Hepatic stellate cell (primary cell): ENCODE results near the gene LIMCH1.
"Not testable (repeated sequence)": the region's sequence is repeated elsewhere in the genome, so short reads cannot be mapped to it uniquely, and the experiment has no call there.

ENCODE experiments used
- DNase-seq: peaks from one replicate; pipeline ENCODE4 v3.0.0; 2011; ENCODE audit warnings: low spot score

Gene LIMCH1, protein sequence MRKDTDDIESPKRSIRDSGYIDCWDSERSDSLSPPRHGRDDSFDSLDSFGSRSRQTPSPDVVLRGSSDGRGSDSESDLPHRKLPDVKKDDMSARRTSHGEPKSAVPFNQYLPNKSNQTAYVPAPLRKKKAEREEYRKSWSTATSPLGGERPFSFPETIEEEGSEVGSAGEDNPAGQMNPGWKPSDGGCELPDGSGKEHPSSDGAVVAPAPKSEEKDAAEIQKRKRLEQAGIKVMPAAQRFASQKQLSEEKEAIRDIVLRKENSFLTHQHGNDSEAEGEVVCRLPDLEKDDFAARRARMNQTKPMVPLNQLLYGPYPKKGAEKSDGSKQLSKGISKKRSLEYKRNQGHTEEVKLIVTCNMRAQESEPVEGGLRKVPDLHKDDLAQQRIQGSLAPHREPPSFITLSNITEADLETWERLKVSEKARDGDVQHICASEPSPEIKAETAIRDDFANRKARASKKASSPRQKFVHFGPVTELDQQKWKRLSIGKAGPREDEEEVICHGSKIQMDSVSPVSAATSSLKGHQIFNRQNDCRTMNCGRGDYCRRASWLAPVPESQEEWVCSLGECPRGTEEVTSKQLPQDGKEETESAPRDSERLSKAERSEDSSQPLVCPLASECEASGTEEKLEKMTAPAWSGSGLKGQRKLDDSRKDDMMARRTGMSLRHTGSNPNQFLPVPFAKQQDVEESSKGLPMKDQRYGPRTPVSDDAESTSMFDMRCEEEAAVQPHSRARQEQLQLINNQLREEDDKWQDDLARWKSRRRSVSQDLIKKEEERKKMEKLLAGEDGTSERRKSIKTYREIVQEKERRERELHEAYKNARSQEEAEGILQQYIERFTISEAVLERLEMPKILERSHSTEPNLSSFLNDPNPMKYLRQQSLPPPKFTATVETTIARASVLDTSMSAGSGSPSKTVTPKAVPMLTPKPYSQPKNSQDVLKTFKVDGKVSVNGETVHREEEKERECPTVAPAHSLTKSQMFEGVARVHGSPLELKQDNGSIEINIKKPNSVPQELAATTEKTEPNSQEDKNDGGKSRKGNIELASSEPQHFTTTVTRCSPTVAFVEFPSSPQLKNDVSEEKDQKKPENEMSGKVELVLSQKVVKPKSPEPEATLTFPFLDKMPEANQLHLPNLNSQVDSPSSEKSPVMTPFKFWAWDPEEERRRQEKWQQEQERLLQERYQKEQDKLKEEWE (N-terminal part only)

DNA sequence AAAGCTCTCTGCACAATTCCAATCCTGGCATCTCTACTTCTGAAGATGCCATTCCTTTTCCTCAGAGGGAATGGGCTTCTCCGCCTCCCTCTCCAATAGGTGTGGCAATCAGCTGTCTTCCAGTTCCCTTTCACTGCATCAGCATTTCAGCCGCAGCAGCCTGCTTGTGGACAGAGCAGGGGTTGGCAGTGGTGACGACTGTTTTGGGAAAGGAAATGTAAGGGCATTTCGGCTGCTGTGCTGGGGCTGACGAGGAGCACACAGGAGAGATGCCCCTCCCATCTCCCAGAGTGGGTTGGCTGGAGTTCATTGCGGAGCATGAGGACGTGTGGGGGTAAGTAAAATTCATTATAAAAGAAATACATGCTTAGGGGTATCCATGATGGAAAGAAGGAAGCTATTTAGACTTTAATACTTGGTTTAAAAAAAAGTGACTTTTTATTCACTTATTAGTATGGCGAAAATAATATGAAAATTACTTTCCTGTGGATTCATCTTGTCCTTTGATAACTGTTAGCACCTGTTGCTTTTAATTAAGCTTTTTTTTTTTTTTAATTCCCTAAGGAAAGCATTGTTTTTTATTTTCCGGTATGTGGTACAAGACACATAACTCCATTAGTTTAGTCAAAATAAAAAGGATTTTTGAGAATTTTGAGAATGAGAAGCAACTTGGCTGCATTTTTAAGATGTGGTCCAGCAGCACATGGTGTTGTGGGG lies at the start of gene LIMCH1:
Gene LIMCH1, plus strand, starts transcription at position 141 of the 717 bp plus-strand sequence. CDS start 67,839 bp downstream, outside the sequence.
- no peak for DNase-seq

DNA sequence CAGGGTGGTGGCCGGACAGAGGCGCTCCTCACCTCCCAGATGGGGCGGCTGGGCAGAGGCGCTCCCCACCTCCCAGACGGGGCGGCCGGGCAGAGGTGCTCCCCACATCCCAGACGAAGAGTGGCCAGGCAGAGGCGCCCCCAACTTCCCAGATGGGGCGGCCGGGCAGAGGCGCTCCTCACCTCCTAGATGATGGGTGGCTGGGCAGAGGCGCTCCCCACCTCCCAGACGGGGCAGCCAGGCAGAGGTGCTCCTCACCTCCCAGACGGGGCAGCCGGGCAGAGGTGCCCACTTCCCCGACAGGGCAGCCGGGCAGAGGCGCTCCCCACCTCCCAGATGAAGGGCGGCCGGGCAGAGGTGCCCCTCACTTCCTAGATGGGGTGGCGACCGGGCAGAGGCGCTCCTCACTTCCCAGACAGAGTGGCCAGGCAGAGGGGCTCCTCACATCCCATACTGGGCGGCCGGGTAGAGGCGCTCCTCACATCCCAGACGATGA lies 46.8 kb upstream of the LIMCH1 start:
- DNase-seq: not testable (repeated sequence)

DNA sequence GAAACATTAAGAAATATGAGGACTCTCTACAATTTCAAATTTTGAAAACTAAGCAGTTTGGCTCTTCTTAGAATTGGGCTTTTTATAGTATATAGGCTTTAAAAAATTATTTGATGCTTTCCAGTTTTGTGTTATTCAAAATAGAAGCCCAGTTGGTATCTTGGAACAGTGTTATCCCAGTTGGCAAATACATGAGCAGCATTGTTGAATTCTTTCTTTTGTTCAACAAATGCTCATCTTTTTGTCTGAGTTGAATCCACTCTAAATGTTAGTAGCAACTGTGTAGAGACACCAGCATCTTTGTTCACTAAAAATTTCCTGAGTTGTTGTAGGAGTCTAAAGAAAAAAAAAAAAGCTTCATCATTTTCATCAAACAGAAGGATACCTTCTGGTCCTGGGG lies 41.0 kb upstream of the LIMCH1 start:
- no peak for DNase-seq

DNA sequence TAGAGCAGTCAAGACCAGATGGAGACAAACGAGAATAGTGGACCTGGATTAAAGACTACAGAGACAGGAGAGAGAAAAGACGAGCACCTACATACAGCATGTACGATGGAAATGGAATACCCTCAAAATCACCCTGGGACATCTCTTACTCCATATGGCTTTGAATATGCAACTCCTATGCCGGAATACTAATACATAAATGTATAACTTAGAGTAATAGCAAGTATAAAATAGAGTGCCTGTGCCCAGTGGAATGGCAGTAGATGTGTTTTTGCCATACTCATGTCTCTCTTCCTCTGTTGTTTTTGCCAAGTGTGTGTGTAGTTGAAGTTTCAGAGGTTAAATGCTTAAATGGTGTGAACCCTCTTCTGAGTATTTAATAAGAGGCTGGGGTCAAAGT lies 39.8 kb upstream of the LIMCH1 start:
- no peak for DNase-seq

DNA sequence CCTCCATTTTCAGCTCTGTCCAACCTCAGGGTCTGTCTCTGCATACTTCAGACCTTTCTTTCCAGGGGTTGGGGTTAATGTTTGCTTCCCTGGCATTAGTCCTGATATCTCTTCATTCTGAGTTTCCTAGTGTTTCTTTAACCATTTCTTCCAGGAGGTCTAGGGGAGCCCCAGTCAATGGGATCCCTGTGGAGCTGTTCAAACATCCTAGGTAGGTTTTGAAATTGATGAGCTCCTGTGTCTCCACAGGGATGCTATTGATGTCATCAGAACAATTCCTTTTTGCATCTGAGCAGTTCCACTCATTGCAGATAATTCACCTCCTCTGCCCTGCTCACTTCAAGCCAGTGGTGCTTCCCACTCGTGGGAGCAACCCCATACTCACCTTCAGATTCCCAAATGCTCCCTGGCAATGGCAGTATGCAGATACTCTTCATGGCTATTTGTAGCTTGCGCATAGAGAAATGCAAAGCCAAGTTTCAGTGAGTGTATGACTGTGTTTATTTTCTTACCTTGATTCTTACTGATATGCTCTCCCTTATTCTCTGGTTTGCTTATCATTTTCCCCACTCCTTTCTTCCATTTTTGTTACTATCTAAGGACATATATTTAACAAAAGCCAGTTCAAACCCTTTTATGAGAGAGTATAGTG lies 33.7 kb upstream of the LIMCH1 start:
- DNase-seq: no peak

DNA sequence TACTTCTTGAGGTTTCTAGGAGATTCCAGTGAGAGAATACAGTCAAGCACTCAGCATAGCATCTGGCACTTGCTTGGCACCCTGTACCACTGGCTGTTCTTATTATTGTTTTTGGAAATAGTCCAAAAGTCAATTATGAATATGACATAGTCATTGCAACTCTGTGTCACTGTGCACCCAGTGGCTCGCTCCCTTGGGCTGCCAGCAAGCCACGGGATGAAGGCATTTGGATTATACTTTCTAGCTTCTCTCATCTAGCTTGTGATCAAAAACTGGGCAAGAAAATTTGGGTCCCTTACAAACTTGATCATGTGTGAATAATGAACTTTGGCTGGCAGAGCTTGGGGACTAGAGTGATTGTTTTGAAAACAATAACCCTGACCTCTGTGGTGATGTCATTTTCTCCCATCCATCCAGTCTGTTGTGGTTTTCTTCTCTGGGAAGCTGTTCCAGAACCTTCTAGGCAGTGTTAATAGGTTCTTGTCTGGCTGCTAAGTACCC lies 32.7 kb upstream of the LIMCH1 start:
- DNase-seq: no peak

DNA sequence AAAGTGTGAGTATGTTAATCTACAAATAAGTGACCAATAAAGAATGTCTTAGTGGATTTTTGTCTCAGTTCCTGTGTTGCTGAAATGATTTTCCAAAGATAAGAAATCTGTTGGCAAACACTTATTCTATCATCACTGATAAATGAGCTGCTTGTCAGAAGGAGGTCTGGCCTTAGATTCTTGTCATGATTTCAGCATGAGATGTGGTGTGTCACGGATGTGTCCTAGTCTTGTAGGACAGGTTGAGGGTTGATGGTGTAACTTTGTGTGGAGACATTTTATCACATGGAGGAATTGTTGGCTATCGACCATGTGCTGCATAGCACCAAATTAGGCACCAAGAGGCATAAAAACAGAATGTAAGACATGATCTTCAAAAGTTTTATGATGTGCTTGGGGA lies 31.8 kb upstream of the LIMCH1 start:
- DNase-seq: no peak

DNA sequence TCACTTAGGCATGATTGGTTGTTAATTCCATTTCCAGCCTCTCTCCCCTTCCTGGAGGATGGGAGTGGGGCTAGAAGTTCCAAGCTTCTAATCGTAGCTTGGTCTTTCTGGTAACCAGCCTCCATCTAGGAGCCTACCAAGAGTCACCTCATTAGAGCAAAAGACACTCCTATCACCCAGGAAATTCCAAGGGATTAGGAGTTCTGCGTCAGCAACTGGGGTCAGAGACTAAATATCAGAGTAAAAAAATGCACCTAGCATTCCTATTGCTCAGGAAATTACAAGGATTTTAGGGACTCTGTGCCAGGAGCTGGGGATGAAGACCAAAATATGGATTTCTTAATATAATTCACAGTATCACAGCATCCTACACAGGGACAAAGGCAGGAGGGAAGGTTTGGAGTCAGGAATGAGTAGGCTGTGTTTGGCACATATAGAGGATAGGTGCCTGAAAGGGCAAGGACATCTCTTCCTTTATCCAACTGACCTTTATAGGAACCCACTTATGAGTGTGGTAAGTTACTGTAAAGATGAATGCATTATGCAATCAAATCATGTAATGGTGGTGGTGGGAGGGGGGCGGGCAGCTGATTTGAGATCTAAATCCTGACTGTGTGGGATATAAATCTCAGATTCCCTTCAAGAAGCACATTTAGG lies 30.5 kb upstream of the LIMCH1 start:
- DNase-seq: no peak

DNA sequence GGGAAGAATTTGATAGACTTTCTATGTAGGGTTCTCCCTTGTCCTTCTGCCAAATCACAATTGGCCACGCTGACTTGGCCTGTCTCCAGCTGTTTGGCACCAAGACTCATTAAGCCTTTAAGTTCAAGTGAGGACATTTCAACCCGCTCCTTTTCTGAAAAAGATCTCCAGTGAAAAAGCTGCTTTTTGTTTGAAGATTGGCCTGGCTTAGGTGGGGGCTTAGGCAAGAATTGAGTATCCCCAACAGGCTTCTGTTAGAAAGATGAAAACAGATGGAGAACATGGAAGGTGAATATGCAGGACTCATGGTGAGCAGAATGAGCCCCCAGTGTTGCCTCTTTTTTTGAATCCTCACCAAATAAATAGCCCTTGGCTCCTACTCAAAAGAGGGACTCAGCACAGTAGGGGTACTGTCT lies 28.5 kb upstream of the LIMCH1 start:
- DNase-seq: no peak

DNA sequence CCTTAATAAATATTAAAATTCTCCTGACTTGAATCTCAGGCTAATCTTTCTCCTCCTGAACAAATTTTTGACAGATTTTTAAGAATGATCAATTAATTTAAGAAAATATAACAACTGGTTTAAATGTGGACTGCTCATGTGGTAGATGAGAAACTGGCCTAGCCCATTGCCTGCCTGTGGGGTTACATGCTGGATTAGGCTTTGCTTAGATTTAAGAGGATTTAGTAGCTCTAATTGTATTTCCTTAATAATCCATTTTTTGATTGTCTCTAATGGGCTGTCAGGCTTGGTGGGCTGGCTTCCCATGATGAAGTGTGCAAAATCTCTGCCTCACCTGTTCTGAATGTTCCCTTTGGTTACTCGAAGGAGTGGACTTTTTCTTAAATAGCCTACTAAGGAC lies 27.8 kb upstream of the LIMCH1 start:
- no peak for DNase-seq

DNA sequence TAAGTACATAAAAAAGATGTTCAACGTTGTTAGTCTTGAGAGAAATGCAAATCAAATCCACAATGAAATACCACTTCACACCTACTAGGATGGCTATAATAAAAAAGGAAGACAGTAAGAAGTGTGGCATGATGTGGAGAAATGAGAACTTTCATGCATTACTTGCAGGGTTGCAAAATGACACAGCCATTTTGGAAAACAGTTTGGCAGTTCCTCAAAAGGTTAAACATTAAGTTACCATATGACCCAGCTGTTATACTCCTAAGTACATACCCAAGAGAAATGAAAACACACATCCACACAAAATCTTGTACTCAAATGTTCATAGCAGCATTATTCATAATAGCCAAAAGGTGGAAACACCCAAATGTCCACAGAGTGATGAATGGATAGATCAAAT lies 25.8 kb upstream of the LIMCH1 start:
- DNase-seq: no peak

DNA sequence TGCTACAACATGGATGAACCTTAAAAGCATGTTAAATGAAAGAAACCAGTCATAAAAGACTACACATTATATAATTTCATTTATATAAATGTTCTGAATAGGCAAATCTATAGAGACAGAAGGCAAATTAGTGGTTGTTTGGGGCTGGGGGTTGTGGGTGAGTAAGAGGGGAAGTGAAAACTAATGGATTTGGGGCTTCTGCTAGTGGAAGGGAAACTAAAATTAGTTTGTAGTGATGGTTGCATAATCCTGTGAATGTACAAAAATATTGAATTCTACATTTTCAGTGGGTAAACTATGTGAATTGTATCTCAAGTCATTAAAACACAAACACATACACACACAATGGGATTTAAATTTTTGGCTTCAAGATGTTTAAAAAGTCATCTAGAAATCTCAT lies 25.4 kb upstream of the LIMCH1 start:
- no peak for DNase-seq

DNA sequence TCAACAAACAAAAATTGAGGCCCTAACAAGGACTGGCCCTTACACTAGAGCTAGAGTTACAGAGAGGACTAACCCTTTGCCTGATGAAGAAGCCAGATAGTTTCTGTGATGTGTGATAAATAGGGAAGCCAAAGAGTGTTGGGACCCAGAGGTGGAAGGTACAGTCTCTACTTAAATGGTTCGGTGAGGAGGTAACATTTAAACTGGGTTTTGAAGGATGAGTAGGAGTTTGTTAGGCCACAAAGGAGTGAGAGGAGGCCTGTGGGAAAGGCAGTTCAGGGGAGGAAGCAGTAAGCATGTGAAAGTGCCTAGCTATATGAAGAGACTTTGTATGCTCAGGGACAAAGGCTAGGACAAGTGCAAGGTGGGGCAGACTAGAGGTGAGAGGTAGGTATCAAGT lies 23.8 kb upstream of the LIMCH1 start:
- DNase-seq: no peak

DNA sequence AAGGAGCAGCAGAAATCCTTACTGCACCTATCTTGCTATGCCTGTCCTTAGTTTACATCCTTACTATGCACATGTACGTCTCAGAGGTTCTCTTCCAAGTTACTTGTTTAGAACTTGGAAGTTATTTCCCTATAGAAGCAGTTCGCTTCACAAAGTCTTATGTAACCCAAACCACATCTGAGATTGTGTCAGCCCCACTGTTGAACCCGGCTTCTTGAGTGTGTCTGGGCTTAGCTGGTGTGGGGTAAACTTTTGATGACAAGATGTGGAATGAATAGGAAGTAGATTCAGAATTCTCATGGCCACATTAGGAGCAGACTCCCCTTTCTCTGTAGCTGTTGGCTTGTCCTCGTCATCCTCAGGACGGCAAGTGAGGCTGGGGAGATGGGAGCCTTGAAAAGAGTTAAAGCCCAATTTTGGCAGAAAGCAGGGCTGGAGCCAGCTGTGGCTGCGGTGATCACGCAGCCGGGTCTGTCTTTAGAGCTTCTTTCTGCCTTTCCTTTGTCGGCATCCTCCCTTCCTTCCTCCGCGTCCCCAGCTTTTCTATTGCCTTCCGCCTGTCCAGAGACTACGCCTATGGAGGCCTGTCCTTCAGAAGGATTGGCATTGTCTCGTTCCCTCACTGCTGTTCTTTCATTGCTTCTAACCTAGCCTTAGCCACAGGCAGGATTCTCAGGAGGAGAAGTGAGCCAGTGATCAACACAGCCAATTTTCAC lies 23.0 kb upstream of the LIMCH1 start:
- no peak for DNase-seq

DNA sequence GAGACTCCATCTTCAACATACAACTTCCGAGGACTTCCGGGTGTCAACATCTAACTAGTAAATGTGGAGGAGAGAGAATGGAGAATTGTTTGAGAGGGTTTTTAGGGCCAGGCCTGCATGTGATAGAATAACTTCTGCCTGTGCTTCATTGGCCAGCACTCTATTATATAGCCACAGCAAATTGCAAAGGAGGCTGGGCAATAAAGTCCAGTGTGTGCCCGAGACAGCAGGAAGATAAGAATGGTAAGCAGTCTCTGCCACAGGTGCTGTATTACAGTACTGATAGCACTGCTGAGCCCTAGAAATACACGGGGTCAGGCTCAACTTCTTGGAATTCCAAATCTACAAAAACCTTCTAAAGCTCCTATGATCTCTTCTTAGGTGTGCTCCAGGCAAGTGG lies 20.8 kb upstream of the LIMCH1 start:
- no peak for DNase-seq

DNA sequence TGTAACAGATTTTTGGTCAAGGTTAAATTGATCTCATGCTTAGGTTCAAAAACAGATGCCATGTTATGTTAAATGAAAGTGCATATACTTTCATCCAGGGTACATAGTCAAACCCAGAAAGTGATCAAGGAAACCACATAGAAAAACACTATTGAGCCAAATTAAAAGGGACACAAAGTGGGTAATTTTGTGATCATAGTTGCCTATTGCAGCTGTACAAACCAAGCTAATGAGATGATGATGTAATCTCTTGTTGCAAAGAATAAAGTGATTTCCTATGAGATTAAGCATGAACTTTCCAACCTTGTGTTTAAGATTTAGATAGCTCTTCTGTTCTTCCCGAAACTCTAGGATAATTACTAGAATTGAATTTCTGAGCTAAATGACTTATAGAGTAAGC lies 20.2 kb upstream of the LIMCH1 start:
- DNase-seq: no peak

DNA sequence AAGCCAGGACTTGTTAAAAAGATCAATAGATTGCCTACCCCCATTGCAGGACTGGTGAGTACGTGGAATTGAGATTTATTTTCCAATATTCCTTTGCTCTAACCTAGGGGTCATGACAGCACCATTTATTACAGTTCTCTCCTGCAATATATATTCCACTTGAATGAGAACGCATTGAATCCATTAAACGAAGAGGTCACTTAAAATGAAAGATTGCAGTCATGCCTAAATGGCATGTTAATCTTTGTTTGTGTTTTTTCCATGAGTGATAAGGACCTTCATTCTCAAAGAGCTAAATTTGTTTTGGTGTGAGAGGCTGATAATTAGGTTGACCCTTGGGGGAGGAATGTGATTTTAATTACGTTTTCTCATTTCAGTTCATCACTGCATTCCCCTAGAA lies 13.5 kb upstream of the LIMCH1 start:
- no peak for DNase-seq

DNA sequence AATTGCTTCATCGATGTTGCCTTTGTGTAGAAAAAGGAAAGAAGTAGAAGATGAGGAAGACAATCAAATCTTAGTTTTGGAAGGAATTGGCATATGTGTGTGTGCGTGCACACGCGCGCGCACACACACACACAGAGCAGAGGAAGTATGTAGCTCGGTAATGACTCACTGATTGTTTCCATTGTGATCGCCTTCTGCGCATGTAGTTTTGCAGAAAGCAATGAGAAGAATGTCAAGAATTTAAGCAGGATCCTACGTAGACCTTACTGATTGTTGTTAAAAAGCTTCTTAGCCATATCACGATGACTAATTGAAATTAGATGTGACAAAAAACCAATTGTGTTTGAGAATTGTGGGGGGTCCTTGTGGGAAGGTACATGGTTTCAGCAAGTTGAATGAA lies 12.8 kb upstream of the LIMCH1 start:
- DNase-seq: no peak

DNA sequence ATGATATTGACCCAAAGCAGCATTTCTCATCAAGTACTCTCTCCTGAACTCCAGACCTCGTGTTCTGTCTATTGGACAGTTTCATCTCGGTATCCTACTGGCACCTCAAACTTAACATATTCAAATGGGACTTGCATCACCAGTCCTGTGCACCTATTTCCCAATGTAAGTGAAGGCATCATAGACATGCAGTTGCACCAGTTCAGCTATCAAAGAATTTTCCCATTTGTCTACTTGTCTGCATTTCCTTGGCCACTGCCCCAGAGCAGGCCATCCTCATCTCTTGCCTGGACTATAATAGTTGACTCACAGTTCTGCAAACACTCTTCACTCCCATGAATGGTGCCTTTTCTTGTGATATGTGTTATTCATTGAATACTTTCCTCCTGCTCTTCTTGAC lies 11.3 kb upstream of the LIMCH1 start:
- DNase-seq: no peak
